K562 treated with DMSO at 1 percent for 48 hours (cell line): ENCODE results near the gene UGT3A2. TPM values are rescaled to one million over a fixed set of nuclear protein-coding genes. Genes with fewer than 3 reads are reported as not detected.

Experiments used
- total RNA-seq: library from RNA; unstranded; fragments of 300-600 nt; gene quantifications from 2 replicates; pipeline ENCODE4 v1.2.3, GENCODE V29; 2022; ENCODE audit warnings: low replicate concordance; ENCODE audit errors: extremely low read depth

UGT3A2 gene
- total RNA-seq = not detected in 2 replicates

GRCh38 chr5:36066540-36067210 is at the start of gene UGT3A2:
TSS of gene UGT3A2 (minus strand) at chr5:36066882. CDS start at chr5:36066789, 93 bp downstream.

GRCh38 chr5:35990941-35991611 is 75.6 kb downstream of the UGT3A2 start, which contains the start of gene UGT3A1:
TSS of gene UGT3A1 (minus strand) at chr5:35991390. CDS start at chr5:35991240, 150 bp downstream.

Other genes starting within 250 kb of the UGT3A2 start
- not detected in 2 replicates for gene IL7R, start 210.0 kb downstream of the UGT3A2 start, total RNA-seq
- not detected in 2 replicates for gene CAPSL, start 128.3 kb downstream of the UGT3A2 start, total RNA-seq
- gene UGT3A1, start 75.5 kb downstream of the UGT3A2 start, total RNA-seq = not detected in 2 replicates
- not detected in 2 replicates for gene LMBRD2, start 85.0 kb upstream of the UGT3A2 start, total RNA-seq
- gene SKP2, start 85.2 kb upstream of the UGT3A2 start, total RNA-seq = not detected in 2 replicates
- gene NADK2, start 175.0 kb upstream of the UGT3A2 start, total RNA-seq = not detected in 2 replicates
- gene RANBP3L, start 235.0 kb upstream of the UGT3A2 start, total RNA-seq = not detected in 2 replicates